ENCODE measurements around the gene GNG11. TPM values are rescaled to one million over a fixed set of nuclear protein-coding genes. Genes with fewer than 3 reads are reported as not detected.

Gene GNG11
- polyA plus RNA-seq, 2 of the 4 experiments (the other 2 are of a cell fraction) = 31.1 to 33.4 TPM

DNA sequence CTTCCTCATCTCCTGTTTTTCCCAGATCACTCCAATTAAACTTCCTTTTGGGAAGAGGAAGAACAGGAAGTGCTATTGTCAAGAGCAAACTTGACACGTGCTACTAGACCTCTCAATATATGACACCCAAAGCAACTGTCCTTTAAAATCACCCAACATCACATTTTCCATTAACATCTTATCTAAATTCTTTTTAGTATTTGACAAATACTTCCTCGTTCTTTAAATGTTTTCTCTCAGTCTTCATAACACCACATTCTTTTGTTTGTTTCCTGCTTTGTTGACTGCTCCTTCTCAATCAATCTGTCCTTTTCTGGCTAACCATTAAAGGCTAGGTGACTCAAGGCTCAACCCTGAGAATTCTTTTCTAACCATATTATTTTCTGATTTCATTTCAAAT, 23.9 kb upstream of the GNG11 start:
- FAIRE-seq (peak; percentile 23), DNase-seq (ENCODE audit: low read depth in 1 of 2, low spot score in 1 of 2) (peak in 1 of 2 experiments; percentile 59), ATAC-seq (peak in 1 of 2 experiments; percentile 80; a peak in 3 of 6 replicates)
- ChIA-PET POLR2A (interaction anchor here (0.6 kb wide), 1 partner anchor 13 kb away, joined by 3 read pairs; no protein-coding TSS in a partner anchor), CTCF (interaction anchor here (1.8 kb wide), 1 partner anchor 189 kb away, joined by 11 read pairs; no protein-coding TSS in a partner anchor)
- H3K4me1 ChIP-seq = peaks cover 23% of the 10 kb centered on the region
- H3K4me2 ChIP-seq = peak overlapping the region; percentile 21
- 0 out of 2 replicates have a peak, but pooled peaks have one; percentile 14 for TF ChIP-seq GATA3 (IDR thresholded peaks at IDR 0.05; ENCODE audit: borderline replicate concordance)
- TF ChIP-seq EHF (CRISPR knock-in tag; IDR thresholded peaks at IDR 0.05) = peak; percentile 74
- TF ChIP-seq FOXS1 (CRISPR knock-in tag; IDR thresholded peaks at IDR 0.05) = peak; percentile 61; the same call in 1 of the 2 replicates
- no peak for TF ChIP-seq SREBF2 (IDR thresholded peaks at IDR 0.05)
- TF ChIP-seq, protein P1, sequence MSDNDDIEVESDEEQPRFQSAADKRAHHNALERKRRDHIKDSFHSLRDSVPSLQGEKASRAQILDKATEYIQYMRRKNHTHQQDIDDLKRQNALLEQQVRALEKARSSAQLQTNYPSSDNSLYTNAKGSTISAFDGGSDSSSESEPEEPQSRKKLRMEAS (IDR thresholded peaks at IDR 0.05) = peak; percentile 18; the same call in 1 of the 2 replicates
- TF ChIP-seq, protein P2, sequence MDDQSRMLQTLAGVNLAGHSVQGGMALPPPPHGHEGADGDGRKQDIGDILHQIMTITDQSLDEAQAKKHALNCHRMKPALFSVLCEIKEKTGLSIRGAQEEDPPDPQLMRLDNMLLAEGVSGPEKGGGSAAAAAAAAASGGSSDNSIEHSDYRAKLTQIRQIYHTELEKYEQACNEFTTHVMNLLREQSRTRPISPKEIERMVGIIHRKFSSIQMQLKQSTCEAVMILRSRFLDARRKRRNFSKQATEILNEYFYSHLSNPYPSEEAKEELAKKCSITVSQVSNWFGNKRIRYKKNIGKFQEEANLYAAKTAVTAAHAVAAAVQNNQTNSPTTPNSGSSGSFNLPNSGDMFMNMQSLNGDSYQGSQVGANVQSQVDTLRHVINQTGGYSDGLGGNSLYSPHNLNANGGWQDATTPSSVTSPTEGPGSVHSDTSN (IDR thresholded peaks at IDR 0.05) = no peak
- peak; percentile 91; the same call in 1 of the 2 replicates for TF ChIP-seq ZNF302 (CRISPR knock-in tag; IDR thresholded peaks at IDR 0.05)
- TF ChIP-seq, protein P3, sequence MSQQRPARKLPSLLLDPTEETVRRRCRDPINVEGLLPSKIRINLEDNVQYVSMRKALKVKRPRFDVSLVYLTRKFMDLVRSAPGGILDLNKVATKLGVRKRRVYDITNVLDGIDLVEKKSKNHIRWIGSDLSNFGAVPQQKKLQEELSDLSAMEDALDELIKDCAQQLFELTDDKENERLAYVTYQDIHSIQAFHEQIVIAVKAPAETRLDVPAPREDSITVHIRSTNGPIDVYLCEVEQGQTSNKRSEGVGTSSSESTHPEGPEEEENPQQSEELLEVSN (IDR thresholded peaks at IDR 0.05; ENCODE audit: borderline replicate concordance, low read depth) = peak; percentile 26; the same call in 1 of the 2 replicates
- TF ChIP-seq HOXB5 (CRISPR knock-in tag; IDR thresholded peaks at IDR 0.05) = 0 out of 2 replicates have a peak, but pooled peaks have one; percentile 50
- no peak for TF ChIP-seq RAD21 (conservative IDR thresholded peaks at IDR 0.05 in 1 of 2, IDR thresholded peaks at IDR 0.05 in 1 of 2)
- no peak for TF ChIP-seq JUNB (IDR thresholded peaks at IDR 0.05)
- H3K9me3 ChIP-seq = no peaks in the 10 kb centered on the region
- H3K4me3 ChIP-seq = no peak overlapping the region
- peak overlapping the region in 1 of 2 experiments; percentile 48; a peak in 2 of 6 replicates for H3K27ac ChIP-seq
- 20% methylated on average over 2 of the region's 2 CpGs for WGBS (ENCODE audit: missing lambda C conversion rate)

DNA sequence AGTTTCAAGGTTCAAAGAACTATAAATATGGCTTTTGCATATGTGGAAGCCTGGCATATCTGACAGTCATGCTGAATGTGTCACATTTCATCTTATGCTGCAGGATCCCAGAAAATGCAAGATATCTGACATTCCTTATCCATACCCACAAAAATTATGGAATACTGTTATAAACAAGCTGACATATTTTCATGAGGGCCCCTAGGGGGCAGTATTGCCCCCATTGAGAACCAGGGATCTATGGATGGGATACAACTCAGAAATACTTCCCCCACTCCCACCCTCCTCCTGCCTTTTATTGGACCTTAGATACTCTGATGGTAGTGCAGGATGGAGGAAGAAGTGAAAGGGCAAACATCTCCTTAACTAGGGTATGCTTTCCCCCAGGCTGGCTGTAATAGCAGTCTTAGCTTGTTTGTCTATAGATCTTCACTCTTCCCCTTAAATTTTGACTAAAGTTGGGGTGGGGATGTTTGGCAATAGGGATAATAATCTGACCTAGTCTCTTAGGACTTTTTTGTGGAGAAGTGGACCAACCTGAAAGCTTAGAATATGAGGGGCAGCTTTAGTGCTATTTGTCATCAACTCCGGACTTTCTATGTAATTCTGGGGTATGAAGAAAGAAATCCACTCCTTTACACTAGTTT, 18.6 kb upstream of the GNG11 start:
- 100% methylated on average over 1 of the region's 1 CpG for WGBS (ENCODE audit: missing lambda C conversion rate)
- peaks cover 25% of the 10 kb centered on the region for H3K4me1 ChIP-seq
- DNase-seq (ENCODE audit: low read depth in 1 of 2, low spot score in 1 of 2) = peak in 1 of 2 experiments; percentile 74
- H3K4me3 ChIP-seq = no peak overlapping the region
- ChIA-PET POLR2A (interaction anchor here (1.7 kb wide), 1 partner anchor 13 kb away, joined by 6 read pairs; the partner anchor contains the start of gene TFPI2), CTCF (interaction anchor here (0.6 to 4.1 kb wide), 15 partner anchors 12 to 345 kb away, joined by 3 to 45 read pairs (median 3); partner anchors contain the start of genes GNG11 and TFPI2)
- FAIRE-seq = peak; percentile 92
- ATAC-seq = peak; percentile 39 to 82; a peak in 3 of 6 replicates
- no peak overlapping the region for H3K4me2 ChIP-seq
- peak overlapping the region in 1 of 2 experiments; percentile 62; a peak in 3 of 6 replicates for H3K27ac ChIP-seq
- no peaks in the 10 kb centered on the region for H3K9me3 ChIP-seq
- peak; percentile 65 for TF ChIP-seq SMC3 (IDR thresholded peaks at IDR 0.05)
- TF ChIP-seq RFX5 (IDR thresholded peaks at IDR 0.05) = no peak
- TF ChIP-seq RARB (CRISPR knock-in tag; IDR thresholded peaks at IDR 0.05) = no peak
- TF ChIP-seq, protein P4, sequence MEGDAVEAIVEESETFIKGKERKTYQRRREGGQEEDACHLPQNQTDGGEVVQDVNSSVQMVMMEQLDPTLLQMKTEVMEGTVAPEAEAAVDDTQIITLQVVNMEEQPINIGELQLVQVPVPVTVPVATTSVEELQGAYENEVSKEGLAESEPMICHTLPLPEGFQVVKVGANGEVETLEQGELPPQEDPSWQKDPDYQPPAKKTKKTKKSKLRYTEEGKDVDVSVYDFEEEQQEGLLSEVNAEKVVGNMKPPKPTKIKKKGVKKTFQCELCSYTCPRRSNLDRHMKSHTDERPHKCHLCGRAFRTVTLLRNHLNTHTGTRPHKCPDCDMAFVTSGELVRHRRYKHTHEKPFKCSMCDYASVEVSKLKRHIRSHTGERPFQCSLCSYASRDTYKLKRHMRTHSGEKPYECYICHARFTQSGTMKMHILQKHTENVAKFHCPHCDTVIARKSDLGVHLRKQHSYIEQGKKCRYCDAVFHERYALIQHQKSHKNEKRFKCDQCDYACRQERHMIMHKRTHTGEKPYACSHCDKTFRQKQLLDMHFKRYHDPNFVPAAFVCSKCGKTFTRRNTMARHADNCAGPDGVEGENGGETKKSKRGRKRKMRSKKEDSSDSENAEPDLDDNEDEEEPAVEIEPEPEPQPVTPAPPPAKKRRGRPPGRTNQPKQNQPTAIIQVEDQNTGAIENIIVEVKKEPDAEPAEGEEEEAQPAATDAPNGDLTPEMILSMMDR (IDR thresholded peaks at IDR 0.05) = peak; percentile 75
- TF ChIP-seq, protein P2 (IDR thresholded peaks at IDR 0.05) = no peak
- TF ChIP-seq, protein P5, sequence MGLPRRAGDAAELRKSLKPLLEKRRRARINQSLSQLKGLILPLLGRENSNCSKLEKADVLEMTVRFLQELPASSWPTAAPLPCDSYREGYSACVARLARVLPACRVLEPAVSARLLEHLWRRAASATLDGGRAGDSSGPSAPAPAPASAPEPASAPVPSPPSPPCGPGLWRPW (IDR thresholded peaks at IDR 0.05) = no peak
- no peak for TF ChIP-seq EP300 (IDR thresholded peaks at IDR 0.05)
- no peak for TF ChIP-seq ZNF302 (CRISPR knock-in tag; IDR thresholded peaks at IDR 0.05)
- TF ChIP-seq ZFP36 (IDR thresholded peaks at IDR 0.05; ENCODE audit: borderline replicate concordance, partially characterized antibody) = no peak
- TF ChIP-seq POLR2AphosphoS2 (conservative IDR thresholded peaks at IDR 0.05; ENCODE audit: low read length) = no peak
- TF ChIP-seq, protein P6, sequence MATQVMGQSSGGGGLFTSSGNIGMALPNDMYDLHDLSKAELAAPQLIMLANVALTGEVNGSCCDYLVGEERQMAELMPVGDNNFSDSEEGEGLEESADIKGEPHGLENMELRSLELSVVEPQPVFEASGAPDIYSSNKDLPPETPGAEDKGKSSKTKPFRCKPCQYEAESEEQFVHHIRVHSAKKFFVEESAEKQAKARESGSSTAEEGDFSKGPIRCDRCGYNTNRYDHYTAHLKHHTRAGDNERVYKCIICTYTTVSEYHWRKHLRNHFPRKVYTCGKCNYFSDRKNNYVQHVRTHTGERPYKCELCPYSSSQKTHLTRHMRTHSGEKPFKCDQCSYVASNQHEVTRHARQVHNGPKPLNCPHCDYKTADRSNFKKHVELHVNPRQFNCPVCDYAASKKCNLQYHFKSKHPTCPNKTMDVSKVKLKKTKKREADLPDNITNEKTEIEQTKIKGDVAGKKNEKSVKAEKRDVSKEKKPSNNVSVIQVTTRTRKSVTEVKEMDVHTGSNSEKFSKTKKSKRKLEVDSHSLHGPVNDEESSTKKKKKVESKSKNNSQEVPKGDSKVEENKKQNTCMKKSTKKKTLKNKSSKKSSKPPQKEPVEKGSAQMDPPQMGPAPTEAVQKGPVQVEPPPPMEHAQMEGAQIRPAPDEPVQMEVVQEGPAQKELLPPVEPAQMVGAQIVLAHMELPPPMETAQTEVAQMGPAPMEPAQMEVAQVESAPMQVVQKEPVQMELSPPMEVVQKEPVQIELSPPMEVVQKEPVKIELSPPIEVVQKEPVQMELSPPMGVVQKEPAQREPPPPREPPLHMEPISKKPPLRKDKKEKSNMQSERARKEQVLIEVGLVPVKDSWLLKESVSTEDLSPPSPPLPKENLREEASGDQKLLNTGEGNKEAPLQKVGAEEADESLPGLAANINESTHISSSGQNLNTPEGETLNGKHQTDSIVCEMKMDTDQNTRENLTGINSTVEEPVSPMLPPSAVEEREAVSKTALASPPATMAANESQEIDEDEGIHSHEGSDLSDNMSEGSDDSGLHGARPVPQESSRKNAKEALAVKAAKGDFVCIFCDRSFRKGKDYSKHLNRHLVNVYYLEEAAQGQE (IDR thresholded peaks at IDR 0.05) = no peak
- TF ChIP-seq CHD2 (IDR thresholded peaks at IDR 0.05; ENCODE audit: low read length, partially characterized antibody) = no peak
- no peak for TF ChIP-seq KDM5A (IDR thresholded peaks at IDR 0.05)
- no peak for TF ChIP-seq HOXA7 (CRISPR knock-in tag; IDR thresholded peaks at IDR 0.05)
- TF ChIP-seq, protein P7, sequence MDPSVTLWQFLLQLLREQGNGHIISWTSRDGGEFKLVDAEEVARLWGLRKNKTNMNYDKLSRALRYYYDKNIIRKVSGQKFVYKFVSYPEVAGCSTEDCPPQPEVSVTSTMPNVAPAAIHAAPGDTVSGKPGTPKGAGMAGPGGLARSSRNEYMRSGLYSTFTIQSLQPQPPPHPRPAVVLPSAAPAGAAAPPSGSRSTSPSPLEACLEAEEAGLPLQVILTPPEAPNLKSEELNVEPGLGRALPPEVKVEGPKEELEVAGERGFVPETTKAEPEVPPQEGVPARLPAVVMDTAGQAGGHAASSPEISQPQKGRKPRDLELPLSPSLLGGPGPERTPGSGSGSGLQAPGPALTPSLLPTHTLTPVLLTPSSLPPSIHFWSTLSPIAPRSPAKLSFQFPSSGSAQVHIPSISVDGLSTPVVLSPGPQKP (IDR thresholded peaks at IDR 0.05; ENCODE audit: low read depth, low read length) = no peak
- no peak for TF ChIP-seq PHF8 (IDR thresholded peaks at IDR 0.05; ENCODE audit: borderline replicate concordance, low read depth)

All from A549 (cell line).